Measurements from ENCODE around the gene LYPD6B.

The LYPD6B gene, protein sequence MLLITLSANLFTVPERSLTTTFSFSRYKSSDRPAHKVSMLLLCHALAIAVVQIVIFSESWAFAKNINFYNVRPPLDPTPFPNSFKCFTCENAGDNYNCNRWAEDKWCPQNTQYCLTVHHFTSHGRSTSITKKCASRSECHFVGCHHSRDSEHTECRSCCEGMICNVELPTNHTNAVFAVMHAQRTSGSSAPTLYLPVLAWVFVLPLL
- total RNA-seq = 0 to 0.24 (median 0) reads per million in 9 experiments

DNA sequence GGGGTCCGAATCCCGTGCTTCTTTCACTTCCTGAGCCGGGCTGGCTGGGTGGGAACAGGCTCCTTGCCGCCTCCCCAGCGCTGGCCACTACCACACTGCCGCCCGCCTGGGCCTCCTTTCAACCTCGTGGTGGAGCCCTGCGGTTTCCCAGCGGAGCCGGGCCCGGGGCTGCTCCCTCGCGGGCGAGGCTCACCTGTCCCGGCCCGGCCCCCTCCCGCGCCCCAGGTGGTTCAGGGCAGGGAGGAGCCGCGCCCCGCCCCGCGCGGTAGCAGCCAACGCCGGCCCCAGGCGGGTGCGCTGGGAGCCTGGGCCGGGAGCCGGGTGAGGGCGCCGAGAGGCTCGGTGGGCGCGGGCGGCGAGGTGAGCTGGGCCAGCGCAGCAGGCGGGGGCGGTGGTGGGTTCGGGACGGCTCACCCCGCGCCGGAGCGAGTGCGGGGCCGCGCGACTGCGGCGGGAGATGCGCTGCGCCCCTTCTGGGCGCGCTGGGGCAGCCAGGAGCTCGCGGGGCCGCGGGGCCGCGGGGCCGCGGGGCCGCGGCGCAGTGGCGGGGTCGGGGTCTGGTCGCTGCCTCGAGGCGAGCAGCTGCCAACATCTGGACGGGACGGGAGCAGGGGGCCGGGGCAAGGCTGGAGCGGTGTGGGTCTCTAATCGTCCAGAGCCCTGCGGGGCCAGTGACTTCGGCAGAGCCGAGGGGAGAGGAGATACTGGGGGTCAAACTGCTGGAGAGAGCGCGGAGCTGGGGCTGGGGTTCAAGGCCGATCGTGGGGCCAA, at the start of gene LYPD6B:
LYPD6B (plus strand) TSS at position 258 of the 771 bp plus-strand sequence. CDS start 92,250 bp downstream, outside the sequence.
- Mint-ChIP-seq H3K27me3 (peaks cover 38 to 61% of the 10 kb centered on the region in 2 donors), H3K9me3 (no peaks in the 10 kb centered on the region), H3K4me1 (ENCODE audit: low read depth in 2 of 2) (peaks cover 0 to 2% of the 10 kb centered on the region in 2 donors), H3K36me3 (ENCODE audit: insufficient read depth) (no peaks in the 10 kb centered on the region), H3K27ac (no peak within 1 kb of the TSS), H3K4me3 (peak within 1 kb of the TSS in 1 of 2 donors; percentile 48)
- ATAC-seq (replicated peaks) = peak; percentile 51
- DNase-seq = no peak

DNA sequence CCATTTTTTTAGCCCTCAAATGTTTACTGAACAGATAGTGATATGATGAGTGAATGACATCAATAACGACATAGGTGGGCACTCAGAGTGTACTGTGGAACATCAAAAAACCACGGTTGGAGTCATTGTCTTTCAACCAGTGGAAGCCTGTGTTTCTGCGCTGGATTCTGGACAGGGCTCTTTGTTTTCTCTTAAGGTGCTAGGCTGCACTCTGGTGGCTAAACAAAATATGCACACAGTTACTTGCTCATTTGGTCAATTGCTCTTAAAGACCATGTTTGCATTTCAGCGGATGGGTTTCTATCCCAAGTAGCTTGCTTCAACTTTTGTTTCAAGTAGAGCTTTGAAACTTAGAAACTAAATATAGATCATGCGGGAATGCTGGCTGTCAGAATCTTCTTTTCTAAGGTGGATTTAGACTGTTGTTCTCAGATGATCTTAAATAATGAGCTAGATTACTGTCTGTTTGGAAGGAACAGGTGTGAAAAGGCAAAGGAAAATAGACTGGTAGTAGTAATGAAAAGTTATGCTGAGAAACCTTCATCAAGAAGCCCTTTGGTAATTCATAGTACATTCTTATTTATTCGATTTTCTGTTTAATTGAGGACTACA, 48.5 kb upstream of the LYPD6B start:
- Mint-ChIP-seq H3K4me1 (ENCODE audit: low read depth in 2 of 2) (no peaks in the 10 kb centered on the region), H3K27ac (no peak overlapping the region), H3K4me3 (no peak overlapping the region), H3K27me3 (peaks cover 0 to 9% of the 10 kb centered on the region in 2 donors), H3K36me3 (ENCODE audit: insufficient read depth) (peaks cover 9% of the 10 kb centered on the region), H3K9me3 (no peaks in the 10 kb centered on the region)
- DNase-seq = peak; percentile 33 to 43 (median 36)
- peak; percentile 85 for ATAC-seq (replicated peaks)

DNA sequence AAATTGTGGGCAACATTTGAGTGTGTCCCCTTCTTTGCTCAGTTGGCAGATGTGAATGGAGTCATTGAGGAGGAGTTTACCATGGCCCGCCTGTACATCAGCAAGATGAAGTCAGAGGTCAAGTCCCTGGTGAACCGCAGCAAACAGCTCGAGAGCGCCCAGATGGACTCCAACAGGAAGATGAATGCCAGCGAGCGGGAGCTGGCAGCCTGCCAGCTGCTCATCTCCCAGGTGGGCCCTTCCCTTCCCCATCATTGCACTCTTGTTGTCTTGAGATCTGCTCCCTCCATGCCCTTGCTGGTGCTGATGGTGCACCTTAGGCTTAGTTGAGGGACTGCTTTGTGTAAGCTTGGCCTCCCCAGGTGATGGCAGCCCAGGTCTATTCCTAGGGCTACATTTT, 47.5 kb upstream of the LYPD6B start:
- no peaks in the 10 kb centered on the region for H3K9me3 Mint-ChIP-seq
- no peak overlapping the region for H3K27ac Mint-ChIP-seq
- H3K4me3 Mint-ChIP-seq = no peak overlapping the region
- no peaks in the 10 kb centered on the region for H3K4me1 Mint-ChIP-seq (ENCODE audit: low read depth in 2 of 2)
- peaks cover 0 to 13% of the 10 kb centered on the region in 2 donors for H3K27me3 Mint-ChIP-seq
- DNase-seq (no peak), ATAC-seq (replicated peaks) (no peak)
- peaks cover 15% of the 10 kb centered on the region for H3K36me3 Mint-ChIP-seq (ENCODE audit: insufficient read depth)

DNA sequence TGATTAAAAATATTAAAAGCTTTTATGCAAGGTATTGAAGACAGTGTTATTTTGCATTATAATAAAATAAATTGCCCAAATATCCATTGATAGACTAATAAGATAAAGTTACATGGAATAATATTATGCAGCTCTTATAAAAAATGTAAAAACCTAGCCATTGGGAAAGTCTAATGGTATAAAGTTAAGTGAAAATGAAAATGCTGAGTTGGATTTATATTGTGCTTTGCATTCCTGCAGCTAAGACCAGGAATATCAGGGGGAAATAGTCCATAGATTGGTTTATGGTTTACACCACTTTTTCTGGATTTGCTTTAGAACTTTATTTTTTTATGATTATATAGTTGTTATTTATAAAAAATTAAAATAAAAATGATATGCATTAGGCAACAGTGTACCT, 46.1 kb upstream of the LYPD6B start:
- no peaks in the 10 kb centered on the region for H3K9me3 Mint-ChIP-seq
- no peak for DNase-seq
- peaks cover 0 to 13% of the 10 kb centered on the region in 2 donors for H3K27me3 Mint-ChIP-seq
- no peaks in the 10 kb centered on the region for H3K4me1 Mint-ChIP-seq (ENCODE audit: low read depth in 2 of 2)
- no peak overlapping the region for H3K4me3 Mint-ChIP-seq
- H3K36me3 Mint-ChIP-seq (ENCODE audit: insufficient read depth) = peaks cover 12% of the 10 kb centered on the region
- ATAC-seq (replicated peaks) = no peak
- H3K27ac Mint-ChIP-seq = no peak overlapping the region

DNA sequence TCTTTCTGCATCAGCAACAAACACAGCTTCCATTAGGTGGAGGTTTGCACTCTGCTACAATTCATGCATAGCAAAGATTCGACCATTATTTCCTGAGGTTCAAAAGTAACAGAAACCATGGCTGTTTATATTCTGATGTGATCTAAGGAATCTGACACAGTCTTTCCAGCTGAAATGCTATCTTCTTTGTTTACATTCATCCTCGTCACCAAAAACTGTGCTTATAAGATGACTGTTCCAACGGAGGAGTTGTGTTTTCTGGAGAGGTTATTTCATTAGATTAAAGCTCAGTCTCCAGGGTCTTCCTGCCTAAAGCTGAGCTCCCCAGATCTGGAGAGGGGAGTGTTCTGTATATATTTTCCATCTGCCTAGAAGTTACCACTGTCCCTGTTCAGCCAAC, 45.1 kb upstream of the LYPD6B start:
- no peak overlapping the region for H3K4me3 Mint-ChIP-seq
- no peaks in the 10 kb centered on the region for H3K4me1 Mint-ChIP-seq (ENCODE audit: low read depth in 2 of 2)
- ATAC-seq (replicated peaks) (no peak), DNase-seq (no peak)
- H3K36me3 Mint-ChIP-seq (ENCODE audit: insufficient read depth) = peaks cover 15% of the 10 kb centered on the region
- H3K9me3 Mint-ChIP-seq = no peaks in the 10 kb centered on the region
- peaks cover 0 to 21% of the 10 kb centered on the region in 2 donors for H3K27me3 Mint-ChIP-seq
- no peak overlapping the region for H3K27ac Mint-ChIP-seq

DNA sequence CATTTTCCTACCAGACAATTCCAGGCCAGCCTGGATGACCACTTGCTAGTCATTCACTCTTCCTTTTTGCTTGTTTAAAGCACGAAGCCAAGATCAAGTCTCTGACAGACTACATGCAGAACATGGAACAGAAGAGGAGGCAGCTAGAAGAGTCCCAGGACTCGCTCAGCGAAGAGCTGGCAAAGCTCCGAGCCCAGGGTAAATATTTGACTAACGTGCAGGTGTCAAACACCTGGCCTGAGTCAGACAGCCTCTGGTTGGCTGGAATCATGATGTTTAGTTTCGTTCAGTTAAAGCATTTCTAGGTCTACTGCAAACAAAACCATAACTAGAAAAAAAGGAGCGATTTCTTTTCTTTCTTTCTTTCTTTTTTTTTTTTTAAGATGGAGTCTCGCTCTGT, 44.2 kb upstream of the LYPD6B start:
- H3K27me3 Mint-ChIP-seq = peaks cover 0 to 21% of the 10 kb centered on the region in 2 donors
- no peaks in the 10 kb centered on the region for H3K4me1 Mint-ChIP-seq (ENCODE audit: low read depth in 2 of 2)
- H3K4me3 Mint-ChIP-seq = no peak overlapping the region
- no peak overlapping the region for H3K27ac Mint-ChIP-seq
- ATAC-seq (replicated peaks) (no peak), DNase-seq (no peak)
- no peaks in the 10 kb centered on the region for H3K9me3 Mint-ChIP-seq
- H3K36me3 Mint-ChIP-seq (ENCODE audit: insufficient read depth) = peaks cover 19% of the 10 kb centered on the region

DNA sequence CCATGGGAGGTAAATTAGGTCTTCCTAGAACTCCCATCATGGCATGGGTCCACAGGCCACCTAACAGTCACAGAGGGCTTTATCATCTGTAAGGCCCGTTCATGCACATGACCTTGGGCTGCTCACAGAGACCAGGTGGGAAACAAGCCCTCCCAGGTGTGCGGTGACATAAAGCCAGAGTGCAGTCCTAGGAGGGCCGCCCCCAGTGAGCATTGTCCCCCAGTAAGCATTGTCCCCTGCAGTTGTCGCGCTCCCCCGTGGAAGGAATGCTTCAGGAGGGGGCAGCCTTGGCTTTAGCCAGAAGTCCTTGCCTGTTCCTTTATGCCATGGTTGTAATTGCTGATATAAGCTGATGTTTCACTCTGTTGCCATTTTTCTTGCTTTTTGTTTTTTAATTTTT, 41.7 kb upstream of the LYPD6B start:
- no peaks in the 10 kb centered on the region for H3K9me3 Mint-ChIP-seq
- no peak overlapping the region for H3K4me3 Mint-ChIP-seq
- peaks cover 16% of the 10 kb centered on the region for H3K36me3 Mint-ChIP-seq (ENCODE audit: insufficient read depth)
- no peak for ATAC-seq (replicated peaks)
- H3K4me1 Mint-ChIP-seq (ENCODE audit: low read depth in 2 of 2) = no peaks in the 10 kb centered on the region
- peaks cover 0 to 21% of the 10 kb centered on the region in 2 donors for H3K27me3 Mint-ChIP-seq
- H3K27ac Mint-ChIP-seq = no peak overlapping the region
- no peak for DNase-seq

DNA sequence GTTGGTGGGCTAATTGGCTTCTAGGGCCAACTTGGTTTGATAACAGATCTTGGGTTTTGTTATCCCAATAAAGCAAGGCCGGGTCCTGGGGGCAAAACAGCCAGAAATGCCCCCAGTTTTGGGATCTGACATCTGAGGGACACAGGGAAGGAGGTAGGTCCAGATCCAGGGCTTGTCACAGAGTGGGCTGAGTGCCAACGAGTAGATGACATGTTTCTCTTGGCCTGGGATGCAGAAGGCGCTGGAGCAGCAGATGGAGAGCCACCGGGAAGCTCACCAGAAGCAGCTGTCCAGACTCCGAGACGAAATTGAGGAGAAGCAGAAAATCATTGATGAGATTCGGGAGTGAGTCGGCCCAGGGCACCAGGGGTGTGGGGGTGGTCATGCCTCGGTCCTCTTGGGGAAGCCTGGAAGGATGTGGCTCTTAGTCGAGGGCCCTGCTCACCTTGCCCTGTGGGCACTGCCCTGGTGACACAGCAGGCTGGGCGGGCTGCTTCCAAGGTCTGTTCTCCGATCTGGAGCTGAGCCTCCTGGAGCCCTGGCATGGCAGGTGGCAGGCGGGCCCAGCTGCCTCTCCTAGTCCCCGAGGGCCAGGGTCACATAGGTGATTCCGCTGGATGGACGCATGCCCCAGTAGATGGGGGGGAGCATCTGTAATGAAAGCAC, 40.2 kb upstream of the LYPD6B start:
- Mint-ChIP-seq H3K36me3 (ENCODE audit: insufficient read depth) (peaks cover 22% of the 10 kb centered on the region), H3K4me3 (no peak overlapping the region), H3K9me3 (no peaks in the 10 kb centered on the region), H3K4me1 (ENCODE audit: low read depth in 2 of 2) (no peaks in the 10 kb centered on the region), H3K27ac (no peak overlapping the region), H3K27me3 (peaks cover 0 to 26% of the 10 kb centered on the region in 2 donors)
- no peak for ATAC-seq (replicated peaks)
- DNase-seq = no peak

DNA sequence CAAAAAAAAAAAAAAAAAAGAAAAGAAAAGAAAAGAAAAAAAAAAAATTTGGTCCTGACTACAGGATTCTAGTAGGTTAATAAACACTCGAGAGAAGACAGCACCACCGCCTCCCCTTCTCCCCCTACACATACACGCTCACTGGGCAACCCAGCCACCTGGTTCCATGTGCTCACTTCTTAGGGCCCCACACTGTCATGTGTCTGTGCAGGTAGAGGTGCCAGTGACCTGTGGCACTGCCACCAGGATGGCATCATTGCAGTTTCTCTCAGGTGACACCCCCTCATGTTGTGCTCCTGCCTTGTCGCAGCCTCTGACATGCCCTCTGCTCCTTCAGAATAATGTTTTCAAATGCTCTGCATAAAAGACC, 39.7 kb upstream of the LYPD6B start:
- peaks cover 0 to 21% of the 10 kb centered on the region in 2 donors for H3K27me3 Mint-ChIP-seq
- H3K27ac Mint-ChIP-seq = no peak overlapping the region
- H3K9me3 Mint-ChIP-seq = no peaks in the 10 kb centered on the region
- peaks cover 23% of the 10 kb centered on the region for H3K36me3 Mint-ChIP-seq (ENCODE audit: insufficient read depth)
- ATAC-seq (replicated peaks) (no peak), DNase-seq (no peak)
- H3K4me1 Mint-ChIP-seq (ENCODE audit: low read depth in 2 of 2) = no peaks in the 10 kb centered on the region
- H3K4me3 Mint-ChIP-seq = no peak overlapping the region

DNA sequence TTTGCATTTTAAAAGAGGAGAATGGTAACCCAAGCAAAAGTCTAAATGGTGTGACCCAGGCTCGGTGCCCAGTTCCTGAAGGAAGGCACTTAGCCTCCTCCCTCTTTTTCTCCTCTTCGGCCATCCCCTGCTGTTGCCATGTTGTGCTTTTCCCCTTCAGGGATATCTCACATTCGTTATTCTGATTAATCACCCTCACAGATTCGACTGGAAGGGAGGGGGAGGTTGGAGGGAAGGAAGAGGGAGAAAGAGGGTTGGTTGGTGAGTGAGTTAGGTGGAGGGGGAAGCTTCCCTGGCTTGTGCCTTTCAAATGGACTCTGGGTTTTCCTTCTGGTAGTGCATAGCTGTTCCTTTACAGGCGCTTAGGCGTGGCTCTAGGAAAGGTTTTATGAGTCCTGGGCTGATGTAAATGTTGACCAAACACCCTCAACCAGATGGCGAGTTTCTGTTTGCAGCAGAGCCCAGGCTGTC, 39.0 kb upstream of the LYPD6B start:
- Mint-ChIP-seq H3K27ac (no peak overlapping the region), H3K9me3 (no peaks in the 10 kb centered on the region), H3K27me3 (peaks cover 0 to 18% of the 10 kb centered on the region in 2 donors), H3K4me3 (no peak overlapping the region), H3K36me3 (ENCODE audit: insufficient read depth) (peaks cover 27% of the 10 kb centered on the region), H3K4me1 (ENCODE audit: low read depth in 2 of 2) (no peaks in the 10 kb centered on the region)
- ATAC-seq (replicated peaks) (no peak), DNase-seq (no peak)

DNA sequence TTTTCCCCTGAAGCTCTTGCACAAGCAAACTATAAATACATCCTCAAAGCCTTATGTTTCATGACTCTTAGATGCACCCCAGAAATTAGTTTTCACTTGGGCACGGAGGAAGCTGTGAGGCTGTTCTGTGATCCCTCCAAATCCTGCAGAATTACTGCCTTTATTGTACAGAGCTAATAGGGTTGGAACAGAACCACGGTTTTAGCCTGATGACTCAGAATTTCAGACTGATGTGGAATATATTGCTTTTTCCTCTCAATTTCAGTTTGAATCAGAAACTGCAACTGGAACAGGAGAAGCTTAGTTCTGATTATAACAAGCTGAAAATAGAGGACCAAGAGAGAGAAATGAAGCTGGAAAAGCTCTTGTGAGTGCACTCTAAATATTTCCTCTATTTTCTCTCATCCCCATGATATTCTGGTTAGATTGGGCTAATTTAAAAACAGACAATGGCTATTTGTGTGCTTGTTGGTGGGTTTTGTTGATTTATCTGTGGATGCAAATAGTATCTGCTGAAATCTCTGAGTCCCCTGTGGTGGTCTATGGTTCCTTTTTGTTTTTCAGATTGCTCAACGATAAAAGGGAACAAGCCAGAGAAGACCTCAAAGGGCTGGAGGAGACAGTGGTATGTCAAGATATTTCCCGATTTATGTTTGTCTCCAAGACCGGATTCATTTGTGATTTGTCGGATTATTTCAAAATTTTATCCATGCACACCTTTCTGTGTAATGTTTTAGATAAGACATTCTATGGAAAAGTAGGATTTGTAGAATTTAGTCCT, 38.2 kb upstream of the LYPD6B start:
- Mint-ChIP-seq H3K4me1 (ENCODE audit: low read depth in 2 of 2) (no peaks in the 10 kb centered on the region), H3K4me3 (no peak overlapping the region), H3K9me3 (no peaks in the 10 kb centered on the region), H3K27me3 (peaks cover 0 to 13% of the 10 kb centered on the region in 2 donors), H3K27ac (no peak overlapping the region), H3K36me3 (ENCODE audit: insufficient read depth) (peaks cover 24% of the 10 kb centered on the region)
- ATAC-seq (replicated peaks) = no peak
- no peak for DNase-seq

DNA sequence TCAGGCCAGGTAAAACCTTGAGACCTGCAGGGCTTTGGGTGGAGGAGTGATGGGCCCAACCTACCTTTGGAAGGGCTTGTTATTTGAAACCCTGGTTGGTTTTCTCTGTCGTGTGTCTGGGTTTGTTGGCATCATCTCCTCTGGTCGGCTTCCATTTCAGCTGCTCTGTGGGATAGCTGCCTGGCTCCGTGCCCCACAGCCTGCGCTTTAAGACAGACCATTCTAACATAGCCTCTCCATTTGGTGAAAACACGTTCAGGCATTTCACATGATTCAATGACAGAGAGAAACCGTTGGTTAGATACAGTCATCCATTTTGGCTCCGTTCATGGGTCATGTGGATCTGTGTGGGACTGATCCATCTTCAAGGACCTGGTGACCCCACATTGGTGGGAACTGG, 37.0 kb upstream of the LYPD6B start:
- Mint-ChIP-seq H3K27me3 (peaks cover 0 to 12% of the 10 kb centered on the region in 2 donors), H3K27ac (no peak overlapping the region), H3K4me1 (ENCODE audit: low read depth in 2 of 2) (no peaks in the 10 kb centered on the region), H3K9me3 (no peaks in the 10 kb centered on the region), H3K4me3 (no peak overlapping the region), H3K36me3 (ENCODE audit: insufficient read depth) (peaks cover 24% of the 10 kb centered on the region)
- no peak for DNase-seq
- ATAC-seq (replicated peaks) = no peak
